HG03575 (cell line): ENCODE data around the gene PKP1.

Source experiments
- ATAC-seq: cut with Tn5 transposase; IDR thresholded peaks from one replicate; pipeline ENCODE4 v1.9.1; 2021; ENCODE audit not compliant: unreplicated experiment, insufficient number of reproducible peaks, low FRiP score; ENCODE audit errors: extremely low read depth

The PKP1 gene

GRCh38 chr1:201299968-201300367 is 16.7 kb downstream of the PKP1 start:
- no peak for ATAC-seq

- ATAC-seq, result no peak
These were observed 17.3 kb downstream of the PKP1 start for GRCh38 chr1:201300641-201301040.

- ATAC-seq, result no peak
These were observed 19.2 kb downstream of the PKP1 start for GRCh38 chr1:201302163-201303152.

GRCh38 chr1:201304126-201304525 is 20.8 kb downstream of the PKP1 start:
- ATAC-seq, result no peak

- ATAC-seq, result no peak
These were observed 22.5 kb downstream of the PKP1 start for GRCh38 chr1:201305815-201306214.

GRCh38 chr1:201307231-201307630 is 23.9 kb downstream of the PKP1 start:
- ATAC-seq, result no peak

- no peak for ATAC-seq
These were observed 24.6 kb downstream of the PKP1 start for GRCh38 chr1:201307760-201308499.

GRCh38 chr1:201309416-201309815 is 26.1 kb downstream of the PKP1 start:
- ATAC-seq, result no peak

- no peak for ATAC-seq
These were observed 27.1 kb downstream of the PKP1 start for GRCh38 chr1:201310251-201310985.

GRCh38 chr1:201310986-201311355 is 27.7 kb downstream of the PKP1 start:
- no peak for ATAC-seq

- ATAC-seq, result no peak
These were observed 28.2 kb downstream of the PKP1 start for GRCh38 chr1:201311356-201312011.

- ATAC-seq, result no peak
These were observed 29.0 kb downstream of the PKP1 start for GRCh38 chr1:201312298-201312697.

- no peak for ATAC-seq
These were observed 29.8 kb downstream of the PKP1 start for GRCh38 chr1:201313086-201313485.

GRCh38 chr1:201316556-201316955 is 33.2 kb downstream of the PKP1 start:
- ATAC-seq, result no peak

- no peak for ATAC-seq
These were observed 34.2 kb downstream of the PKP1 start for GRCh38 chr1:201317551-201317950.

- no peak for ATAC-seq
These were observed 35.4 kb downstream of the PKP1 start for GRCh38 chr1:201318504-201319340.

GRCh38 chr1:201319631-201320030 is 36.3 kb downstream of the PKP1 start:
- no peak for ATAC-seq

GRCh38 chr1:201320168-201320788 is 37.0 kb downstream of the PKP1 start:
- no peak for ATAC-seq
